Ovary (tissue), 3 donors: ENCODE results near the gene REXO4.
"Not testable (repeated sequence)": the region's sequence is repeated elsewhere in the genome, so short reads cannot be mapped to it uniquely, and the experiment has no call there.

Experiments
- CTCF ChIP-seq, 3 donors: fragments of 450-650 bp in 2 of 3; fragments of 200-600 bp in 1 of 3; IDR thresholded peaks; one replicate each; pipeline versions ENCODE4 v1.5.1 to v1.8.0; 2016 to 2022; ENCODE audit warnings: antibody characterized with exemption in 3 of 3, mild to moderate bottlenecking in 1 of 3
- EP300 ChIP-seq: sonication (generic); formaldehyde crosslinking; IDR thresholded peaks from one replicate; pipeline ENCODE4 v1.6.1; 2017; ENCODE audit warnings: antibody characterized with exemption
- POLR2A ChIP-seq: fragments of 450-650 bp; IDR thresholded peaks from one replicate; pipeline ENCODE4 v1.6.1; 2017; ENCODE audit warnings: antibody characterized with exemption, mild to moderate bottlenecking, moderate library complexity
- donor health status: DM: no; HTN: no; CAD: no.

- TF ChIP-seq CTCF (IDR thresholded peaks at IDR 0.05); POLR2A; EP300: not testable (repeated sequence)
Measured at GRCh38 chr9:133377280-133377679, 40.5 kb downstream of the REXO4 start.
